Hepatocyte (in vitro differentiated cells): ENCODE measurements around the gene DEPP1. TPM values are rescaled to one million over a fixed set of nuclear protein-coding genes. Genes with fewer than 3 reads are reported as not detected.

ENCODE experiments used
- DNase-seq: peaks from one replicate; pipeline ENCODE4 v3.0.0-alpha.2; 2016; ENCODE audit warnings: low spot score
- H2AFZ ChIP-seq: fragments of 200-600 bp; sonication (generic); 2 replicates; pipeline ENCODE4 v1.6.0; 2016; ENCODE audit warnings: antibody characterized with exemption, mild to moderate bottlenecking
- H3K27ac ChIP-seq: fragments of 200-600 bp; sonication (generic); 2 replicates; pipeline ENCODE4 v1.5.1; 2016; ENCODE audit warnings: mild to moderate bottlenecking
- H3K27me3 ChIP-seq: fragments of 200-600 bp; sonication (generic); 2 replicates; pipeline ENCODE4 v1.6.1; 2016
- H3K36me3 ChIP-seq: fragments of 200-600 bp; sonication (generic); replicated peaks from 2 replicates; pipeline ENCODE4 v1.5.1; 2016; ENCODE audit warnings: low read depth; ENCODE audit not compliant: insufficient read depth
- H3K4me1 ChIP-seq: fragments of 200-600 bp; sonication (generic); 2 replicates; pipeline ENCODE4 v1.5.1; 2016; ENCODE audit warnings: mild to moderate bottlenecking, moderate library complexity; ENCODE audit not compliant: insufficient read depth
- H3K4me2 ChIP-seq: fragments of 200-600 bp; sonication (generic); 2 replicates; pipeline ENCODE4 v1.6.0; 2016
- H3K4me3 ChIP-seq: fragments of 200-600 bp; sonication (generic); 2 replicates; pipeline ENCODE4 v1.5.1; 2016; ENCODE audit warnings: mild to moderate bottlenecking
- H3K79me2 ChIP-seq: fragments of 200-600 bp; sonication (generic); 2 replicates; pipeline ENCODE4 v1.6.0; 2017; ENCODE audit warnings: mild to moderate bottlenecking
- H3K9me2 ChIP-seq: fragments of 200-600 bp; sonication (generic); replicated peaks from 2 replicates; pipeline ENCODE4 v1.6.0; 2017; ENCODE audit warnings: mild to moderate bottlenecking; ENCODE audit not compliant: insufficient read depth
- H3K9me3 ChIP-seq: fragments of 200-600 bp; sonication (generic); 2 replicates; pipeline ENCODE4 v1.5.1; 2016; ENCODE audit warnings: low read depth, mild to moderate bottlenecking
- H4K20me1 ChIP-seq: fragments of 200-600 bp; sonication (generic); 2 replicates; pipeline ENCODE4 v1.6.0; 2016; ENCODE audit warnings: mild to moderate bottlenecking; ENCODE audit not compliant: insufficient read depth, poor library complexity, severe bottlenecking
- EZH2 ChIP-seq: fragments of 200-600 bp; sonication (generic); IDR thresholded peaks from 2 replicates; pipeline ENCODE4 v1.6.1; 2016; ENCODE audit warnings: antibody characterized with exemption, mild to moderate bottlenecking, borderline replicate concordance
- EZH2phosphoT487 ChIP-seq: fragments of 200-600 bp; sonication (generic); IDR thresholded peaks from one replicate; pipeline ENCODE4 v1.6.1; 2018; ENCODE audit warnings: antibody characterized with exemption, mild to moderate bottlenecking, low read depth, moderate library complexity; ENCODE audit not compliant: unreplicated experiment, severe bottlenecking
- WGBS: methylation state at CpG from one replicate; pipeline ENCODE4 v1.1.6; 2016; ENCODE audit warnings: low lambda C conversion rate; ENCODE audit errors: missing lambda C conversion rate; 5-methylcytosine and 5-hydroxymethylcytosine counted together
- polyA plus RNA-seq: library from polyadenylated mRNA; unstranded; fragments of >200 nt; fragmentation: Nextera tagmentation; extraction: Ambion mirVana; gene quantifications from 2 replicates; pipeline ENCODE4 v1.2.1, GENCODE V29; 2016
- total RNA-seq: library from RNA; depleted of rRNA; stranded (reverse); fragments of >200 nt; gene quantifications from 2 replicates; pipeline ENCODE4 v1.2.3, GENCODE V29; 2014
- TF ChIP-seq, protein P1 (sequence below): fragments of 200-600 bp; sonication (generic); IDR thresholded peaks from 2 replicates; pipeline ENCODE4 v1.5.1; 2016; ENCODE audit warnings: antibody characterized with exemption, mild to moderate bottlenecking; ENCODE audit not compliant: poor library complexity

DEPP1 gene
- total and polyA plus RNA-seq, 2 experiments from 2014 or later = 30.6 to 54.7 TPM

DNA sequence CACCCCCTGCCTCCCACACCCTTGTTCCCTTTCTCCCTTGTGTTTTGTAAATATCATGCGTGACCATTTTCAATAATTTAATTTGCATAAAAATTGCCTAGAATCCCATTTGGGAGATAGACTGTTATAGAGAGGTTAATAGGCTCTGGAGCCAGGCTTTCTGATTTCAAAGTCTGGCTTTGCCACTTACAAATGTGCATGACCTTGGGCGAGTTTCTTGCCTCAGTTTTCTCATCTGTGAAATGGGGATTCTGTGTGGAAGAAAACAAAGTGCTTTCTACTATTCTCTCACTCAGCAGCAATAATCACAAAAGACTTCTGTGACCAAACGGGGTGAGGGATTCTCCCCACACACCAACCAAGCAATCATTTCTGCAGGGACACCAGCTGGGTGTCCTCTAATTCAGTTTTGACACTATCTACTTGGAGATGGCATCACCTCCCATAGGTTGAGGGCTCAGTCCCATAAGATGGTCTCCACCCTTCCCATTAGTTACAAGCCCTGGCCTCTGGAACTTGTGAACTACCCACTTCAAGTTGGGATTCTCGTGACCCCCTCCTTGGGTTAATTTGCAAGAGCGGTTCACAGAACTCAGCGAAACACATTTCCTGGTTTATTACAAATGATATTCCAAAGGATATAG, 18.6 kb upstream of the DEPP1 start:
- WGBS = 93% methylated on average over 6 of the region's 6 CpGs
- TF ChIP-seq, protein P1, sequence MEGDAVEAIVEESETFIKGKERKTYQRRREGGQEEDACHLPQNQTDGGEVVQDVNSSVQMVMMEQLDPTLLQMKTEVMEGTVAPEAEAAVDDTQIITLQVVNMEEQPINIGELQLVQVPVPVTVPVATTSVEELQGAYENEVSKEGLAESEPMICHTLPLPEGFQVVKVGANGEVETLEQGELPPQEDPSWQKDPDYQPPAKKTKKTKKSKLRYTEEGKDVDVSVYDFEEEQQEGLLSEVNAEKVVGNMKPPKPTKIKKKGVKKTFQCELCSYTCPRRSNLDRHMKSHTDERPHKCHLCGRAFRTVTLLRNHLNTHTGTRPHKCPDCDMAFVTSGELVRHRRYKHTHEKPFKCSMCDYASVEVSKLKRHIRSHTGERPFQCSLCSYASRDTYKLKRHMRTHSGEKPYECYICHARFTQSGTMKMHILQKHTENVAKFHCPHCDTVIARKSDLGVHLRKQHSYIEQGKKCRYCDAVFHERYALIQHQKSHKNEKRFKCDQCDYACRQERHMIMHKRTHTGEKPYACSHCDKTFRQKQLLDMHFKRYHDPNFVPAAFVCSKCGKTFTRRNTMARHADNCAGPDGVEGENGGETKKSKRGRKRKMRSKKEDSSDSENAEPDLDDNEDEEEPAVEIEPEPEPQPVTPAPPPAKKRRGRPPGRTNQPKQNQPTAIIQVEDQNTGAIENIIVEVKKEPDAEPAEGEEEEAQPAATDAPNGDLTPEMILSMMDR = no peak
- TF ChIP-seq EZH2 = no peak
- TF ChIP-seq EZH2phosphoT487 = no peak
- Histone ChIP-seq H3K4me2 (no peak overlapping the region), H3K9me3 (no peaks in the 10 kb centered on the region), H3K4me1 (peaks cover 28% of the 10 kb centered on the region), H3K79me2 (peaks cover 8% of the 10 kb centered on the region), H3K4me3 (no peak overlapping the region), H2AFZ (no peak overlapping the region), H3K27me3 (no peaks in the 10 kb centered on the region), H3K27ac (peak overlapping the region; percentile 66), H4K20me1 (no peaks in the 10 kb centered on the region), H3K36me3 (no peaks in the 10 kb centered on the region), H3K9me2 (no peaks in the 10 kb centered on the region)
- no peak for DNase-seq

DNA sequence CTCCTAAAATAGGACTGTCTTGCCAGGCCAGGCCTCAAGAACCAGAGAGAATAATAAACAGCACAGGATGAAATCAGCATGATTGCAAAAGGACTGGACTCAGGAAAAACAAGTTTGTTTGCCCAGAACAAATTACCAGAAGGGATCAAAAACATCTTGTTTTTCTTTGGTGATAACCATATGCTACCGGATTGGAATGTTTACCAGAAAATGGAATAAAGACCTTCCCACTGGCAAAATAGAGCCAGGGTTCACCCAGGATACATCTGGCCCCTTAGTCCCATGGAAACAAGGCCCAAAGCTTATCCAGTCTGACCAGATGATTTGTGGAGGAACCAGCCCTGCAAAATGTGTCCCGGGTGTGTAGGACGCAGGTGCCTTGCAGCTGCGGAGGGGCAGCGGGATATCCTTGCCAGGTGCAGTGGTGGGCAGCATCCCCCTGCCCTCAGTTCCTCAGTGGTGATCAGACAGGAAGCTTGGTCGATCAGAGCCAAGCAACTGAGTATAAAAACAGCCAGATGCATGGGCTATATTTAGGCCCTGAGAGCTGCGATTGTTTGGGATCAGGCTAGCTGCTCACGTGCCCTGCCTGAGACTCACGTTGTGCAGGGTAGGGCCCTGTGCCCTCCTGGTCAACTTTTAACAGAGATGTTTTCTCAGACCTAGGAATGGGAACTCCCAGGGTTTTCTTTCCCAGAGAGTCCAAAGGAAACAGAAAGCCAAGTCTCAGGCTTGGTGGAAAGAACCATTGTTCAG, 17.5 kb upstream of the DEPP1 start:
- Histone ChIP-seq H3K27ac (peak overlapping the region; percentile 66), H4K20me1 (no peaks in the 10 kb centered on the region), H3K9me2 (no peaks in the 10 kb centered on the region), H3K9me3 (no peaks in the 10 kb centered on the region), H3K79me2 (no peaks in the 10 kb centered on the region), H3K4me2 (no peak overlapping the region), H3K4me1 (peaks cover 19% of the 10 kb centered on the region), H2AFZ (no peak overlapping the region), H3K36me3 (no peaks in the 10 kb centered on the region), H3K4me3 (no peak overlapping the region), H3K27me3 (no peaks in the 10 kb centered on the region)
- TF ChIP-seq EZH2 (no peak), EZH2phosphoT487 (no peak)
- TF ChIP-seq, protein P1 = no peak
- 74% methylated on average over 9 of the region's 9 CpGs for WGBS
- no peak for DNase-seq

DNA sequence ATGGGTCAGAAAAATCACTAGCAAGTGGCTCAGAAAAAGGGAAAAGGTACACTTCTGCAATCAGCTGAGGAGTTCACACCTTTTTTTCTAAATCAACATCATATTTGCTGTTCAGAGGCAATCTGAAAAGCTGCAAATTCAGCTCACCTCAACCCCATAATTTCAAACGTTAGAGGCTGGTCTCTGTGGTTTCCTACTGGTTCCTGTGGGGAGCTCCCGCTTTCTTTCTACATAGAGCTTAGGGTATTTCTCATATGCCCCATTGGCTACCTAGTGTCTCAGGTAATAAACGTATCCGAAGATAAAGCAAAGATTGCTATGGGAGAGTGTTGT, 16.9 kb upstream of the DEPP1 start:
- TF ChIP-seq EZH2 (no peak), EZH2phosphoT487 (no peak)
- TF ChIP-seq, protein P1 = no peak
- no peaks in the 10 kb centered on the region for H3K79me2 ChIP-seq
- H3K27ac ChIP-seq = peak overlapping the region; percentile 66
- DNase-seq = no peak
- H3K4me1 ChIP-seq = peaks cover 19% of the 10 kb centered on the region
- no peaks in the 10 kb centered on the region for H3K9me2 ChIP-seq
- no peaks in the 10 kb centered on the region for H3K36me3 ChIP-seq
- no peaks in the 10 kb centered on the region for H3K27me3 ChIP-seq
- H3K4me3 ChIP-seq = no peak overlapping the region
- 61% methylated on average over 4 of the region's 4 CpGs for WGBS
- H2AFZ ChIP-seq = no peak overlapping the region
- no peaks in the 10 kb centered on the region for H3K9me3 ChIP-seq
- no peaks in the 10 kb centered on the region for H4K20me1 ChIP-seq
- H3K4me2 ChIP-seq = no peak overlapping the region
